ENCODE results near the gene VAT1L.

Gene VAT1L

DNA sequence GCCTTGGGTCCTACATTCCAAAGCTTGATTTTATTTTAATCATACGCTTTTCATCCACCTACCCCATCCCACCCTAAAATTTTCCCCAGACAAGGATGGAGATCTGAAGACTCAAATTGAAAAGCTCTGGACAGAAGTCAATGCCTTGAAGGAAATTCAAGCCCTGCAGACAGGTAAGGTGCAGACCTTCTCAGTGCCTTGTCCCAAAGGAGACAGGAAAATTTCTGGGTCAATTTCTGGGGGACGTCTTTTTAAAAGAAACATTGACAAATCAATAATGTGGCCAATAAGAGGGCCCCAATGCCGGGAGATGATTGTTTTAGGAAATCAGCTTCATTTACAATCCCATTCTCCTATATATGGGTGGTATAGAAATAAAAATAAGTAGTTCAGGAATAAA, 239.7 kb downstream of the VAT1L start:
- Mint-ChIP-seq H3K9me3 (no peaks in the 10 kb centered on the region), H3K4me1 (no peaks in the 10 kb centered on the region), H3K4me3 (no peak overlapping the region), H3K27me3 (ENCODE audit: low read depth) (peaks cover 7% of the 10 kb centered on the region), H3K27ac (no peak overlapping the region), H3K36me3 (ENCODE audit: low read depth) (no peaks in the 10 kb centered on the region)
- TF ChIP-seq CTCF (IDR thresholded peaks at IDR 0.05; ENCODE audit: unreplicated experiment in 3 of 3): no peak

All from nephron (organoid).